ENCODE data around the gene LST1. TPM values are rescaled to one million over a fixed set of nuclear protein-coding genes. Genes with fewer than 3 reads are reported as not detected.

LST1 gene
- total and polyA plus RNA-seq, 9 donors, result 5.0 to 9.0 (median 7.0) TPM

DNA sequence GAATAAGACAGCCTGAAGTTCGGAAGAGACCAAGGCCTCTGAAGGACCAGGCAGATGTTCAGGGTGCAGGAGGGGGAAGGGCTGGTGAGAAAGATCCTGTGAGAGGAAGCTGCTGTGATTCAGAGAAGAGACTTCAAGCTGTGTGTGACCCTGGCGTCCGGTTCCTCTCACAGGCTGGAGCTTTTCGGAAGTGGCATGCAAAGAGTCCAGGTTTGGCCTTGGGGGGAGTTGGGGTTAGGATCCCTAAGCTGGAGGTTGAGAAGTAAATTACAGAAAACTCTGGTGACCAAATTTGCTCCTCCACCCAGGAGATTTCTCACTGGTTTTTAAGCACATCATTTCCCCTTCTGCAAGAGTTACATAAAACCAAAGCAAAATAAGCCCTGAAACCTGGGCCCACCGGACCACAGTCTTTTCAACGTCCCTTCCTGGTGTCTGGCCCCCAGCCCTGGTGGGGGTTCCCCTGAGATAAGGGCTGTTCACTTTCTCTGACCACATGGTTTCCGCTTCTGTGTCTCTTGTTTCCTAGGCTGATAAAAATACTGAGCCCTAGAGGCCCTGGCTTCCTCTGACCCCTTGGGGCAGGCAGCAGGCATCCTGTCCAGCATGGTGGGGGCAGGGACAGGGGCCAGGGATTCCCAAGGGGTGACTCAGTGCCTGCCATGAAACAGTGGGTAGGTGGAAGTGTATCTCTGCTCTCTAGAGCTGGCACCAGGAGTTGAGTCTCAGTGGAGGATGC lies 25.9 kb upstream of the LST1 start:
- H3K27me3 ChIP-seq (ENCODE audit: control insufficient read depth, insufficient read depth, low read length), result no peaks in the 10 kb centered on the region
- H3K36me3 ChIP-seq (ENCODE audit: control insufficient read depth, insufficient read depth, low read length), result peaks cover 42% of the 10 kb centered on the region
- H3K9me3 ChIP-seq (replicated peaks; ENCODE audit: control insufficient read depth, low read depth, low read length), result no peaks in the 10 kb centered on the region
- H3K4me1 ChIP-seq (ENCODE audit: control insufficient read depth, insufficient read depth, low read length), result peaks cover 28% of the 10 kb centered on the region
- H3K27ac ChIP-seq (ENCODE audit: low read length), result peak overlapping the region; percentile 82
- 59% methylated on average over 6 of the region's 7 CpGs for WGBS (ENCODE audit: insufficient coverage)
- DNase-seq, result peak; percentile 77
- no peak overlapping the region for H3K4me3 ChIP-seq (ENCODE audit: low read length)

GRCh38 chr6:31560697-31561058 lies 25.4 kb upstream of the LST1 start:
- DNase-seq, result no peak
- Histone ChIP-seq H3K4me1 (ENCODE audit: control insufficient read depth, insufficient read depth, low read length) (peaks cover 28% of the 10 kb centered on the region), H3K27me3 (ENCODE audit: control insufficient read depth, insufficient read depth, low read length) (no peaks in the 10 kb centered on the region), H3K36me3 (ENCODE audit: control insufficient read depth, insufficient read depth, low read length) (peaks cover 42% of the 10 kb centered on the region), H3K27ac (ENCODE audit: low read length) (peak overlapping the region; percentile 82), H3K4me3 (ENCODE audit: low read length) (no peak overlapping the region), H3K9me3 (replicated peaks; ENCODE audit: control insufficient read depth, low read depth, low read length) (no peaks in the 10 kb centered on the region)

- no peaks in the 10 kb centered on the region for H3K27me3 ChIP-seq (ENCODE audit: control insufficient read depth, insufficient read depth, low read length)
These were observed 18.3 kb upstream of the LST1 start for GRCh38 chr6:31567531-31568370.

GRCh38 chr6:31568537-31568961 lies 17.5 kb upstream of the LST1 start:
- no peaks in the 10 kb centered on the region for H3K36me3 ChIP-seq (ENCODE audit: control insufficient read depth, insufficient read depth, low read length)
- 69% methylated on average over 3 of the region's 3 CpGs for WGBS (ENCODE audit: insufficient coverage)
- no peaks in the 10 kb centered on the region for H3K27me3 ChIP-seq (ENCODE audit: control insufficient read depth, insufficient read depth, low read length)
- no peaks in the 10 kb centered on the region for H3K9me3 ChIP-seq (replicated peaks; ENCODE audit: control insufficient read depth, low read depth, low read length)
- no peak overlapping the region for H3K27ac ChIP-seq (ENCODE audit: low read length)
- no peaks in the 10 kb centered on the region for H3K4me1 ChIP-seq (ENCODE audit: control insufficient read depth, insufficient read depth, low read length)
- no peak overlapping the region for H3K4me3 ChIP-seq (ENCODE audit: low read length)
- peak; percentile 43 for DNase-seq

More at GRCh38 chr6:31567531-31568370, 18.3 kb upstream of the LST1 start:
- Histone ChIP-seq H3K4me3 (ENCODE audit: low read length) (no peak overlapping the region), H3K36me3 (ENCODE audit: control insufficient read depth, insufficient read depth, low read length) (no peaks in the 10 kb centered on the region), H3K4me1 (ENCODE audit: control insufficient read depth, insufficient read depth, low read length) (no peaks in the 10 kb centered on the region), H3K27ac (ENCODE audit: low read length) (no peak overlapping the region), H3K9me3 (replicated peaks; ENCODE audit: control insufficient read depth, low read depth, low read length) (no peaks in the 10 kb centered on the region)
- no peak for DNase-seq
- 35% methylated on average over 6 of the region's 9 CpGs for WGBS (ENCODE audit: insufficient coverage)

- no peaks in the 10 kb centered on the region for H3K9me3 ChIP-seq (replicated peaks; ENCODE audit: control insufficient read depth, low read depth, low read length)
- peaks cover under 1% of the 10 kb centered on the region for H3K4me1 ChIP-seq (ENCODE audit: control insufficient read depth, insufficient read depth, low read length)
- H3K4me3 ChIP-seq (ENCODE audit: low read length), result no peak overlapping the region
- WGBS (ENCODE audit: insufficient coverage), result no CpG with 5 or more reads among the region's 1 CpG
- no peak overlapping the region for H3K27ac ChIP-seq (ENCODE audit: low read length)
- no peaks in the 10 kb centered on the region for H3K27me3 ChIP-seq (ENCODE audit: control insufficient read depth, insufficient read depth, low read length)
- H3K36me3 ChIP-seq (ENCODE audit: control insufficient read depth, insufficient read depth, low read length), result no peaks in the 10 kb centered on the region
- no peak for DNase-seq
These were observed 16.1 kb upstream of the LST1 start for GRCh38 chr6:31569861-31570536.

GRCh38 chr6:31572041-31572911 lies 13.8 kb upstream of the LST1 start, which contains the start of gene LTA:
LTA (plus strand) TSS chr6:31572289; CDS start chr6:31572743, 454 bp downstream.
- 81% methylated on average over 19 of the region's 27 CpGs for WGBS (ENCODE audit: insufficient coverage)
- DNase-seq, result no peak
- Histone ChIP-seq H3K9me3 (replicated peaks; ENCODE audit: control insufficient read depth, low read depth, low read length) (no peaks in the 10 kb centered on the region), H3K36me3 (ENCODE audit: control insufficient read depth, insufficient read depth, low read length) (no peaks in the 10 kb centered on the region), H3K27ac (ENCODE audit: low read length) (no peak within 1 kb of the TSS), H3K27me3 (ENCODE audit: control insufficient read depth, insufficient read depth, low read length) (no peaks in the 10 kb centered on the region), H3K4me1 (ENCODE audit: control insufficient read depth, insufficient read depth, low read length) (peaks cover 2% of the 10 kb centered on the region), H3K4me3 (ENCODE audit: low read length) (no peak within 1 kb of the TSS)

- H3K36me3 ChIP-seq (ENCODE audit: control insufficient read depth, insufficient read depth, low read length), result no peaks in the 10 kb centered on the region
- H3K9me3 ChIP-seq (replicated peaks; ENCODE audit: control insufficient read depth, low read depth, low read length), result no peaks in the 10 kb centered on the region
- DNase-seq, result no peak
- H3K4me1 ChIP-seq (ENCODE audit: control insufficient read depth, insufficient read depth, low read length), result peaks cover 2% of the 10 kb centered on the region
- peaks cover 3% of the 10 kb centered on the region for H3K27me3 ChIP-seq (ENCODE audit: control insufficient read depth, insufficient read depth, low read length)
- no peak overlapping the region for H3K27ac ChIP-seq (ENCODE audit: low read length)
- 83% methylated on average over 9 of the region's 9 CpGs for WGBS (ENCODE audit: insufficient coverage)
- H3K4me3 ChIP-seq (ENCODE audit: low read length), result no peak overlapping the region
These were observed 12.6 kb upstream of the LST1 start for GRCh38 chr6:31573239-31574105.

GRCh38 chr6:31574106-31575061 lies 11.7 kb upstream of the LST1 start:
- Histone ChIP-seq H3K4me1 (ENCODE audit: control insufficient read depth, insufficient read depth, low read length) (peaks cover 2% of the 10 kb centered on the region), H3K9me3 (replicated peaks; ENCODE audit: control insufficient read depth, low read depth, low read length) (no peaks in the 10 kb centered on the region), H3K27ac (ENCODE audit: low read length) (no peak overlapping the region), H3K36me3 (ENCODE audit: control insufficient read depth, insufficient read depth, low read length) (no peaks in the 10 kb centered on the region), H3K4me3 (ENCODE audit: low read length) (no peak overlapping the region), H3K27me3 (ENCODE audit: control insufficient read depth, insufficient read depth, low read length) (peaks cover 3% of the 10 kb centered on the region)
- WGBS (ENCODE audit: insufficient coverage), result 72% methylated on average over 13 of the region's 14 CpGs
- DNase-seq, result no peak
